Right atrium auricular region (tissue), 2 donors: Measurements from ENCODE around the gene KIF2C. TPM values are rescaled to one million over a fixed set of nuclear protein-coding genes. Genes with fewer than 3 reads are reported as not detected.

Source experiments
- DNase-seq: peaks from one replicate; pipeline ENCODE4 v3.0.0-alpha.2; 2019; ENCODE audit warnings: low spot score
- H3K27ac ChIP-seq, 2 donors: fragments of 200-600 bp; sonication (generic); 1 replicate in 1 of 2; 2 replicates in 1 of 2; pipeline ENCODE4 v1.5.1; 2016 to 2019
- H3K27me3 ChIP-seq, 2 donors: fragments of 200-600 bp; sonication (generic); one replicate each; pipeline versions ENCODE4 v1.5.1 to v1.6.0; 2017 to 2019
- H3K36me3 ChIP-seq: fragments of 200-600 bp; sonication (generic); one replicate; pipeline ENCODE4 v1.5.1; 2016
- H3K4me1 ChIP-seq, 2 donors: fragments of 200-600 bp; sonication (generic); one replicate each; pipeline versions ENCODE4 v1.5.1 to v1.6.0; 2017 to 2019
- H3K4me3 ChIP-seq, 2 donors: fragments of 200-600 bp; sonication (generic); 1 replicate in 1 of 2; 2 replicates in 1 of 2; pipeline ENCODE4 v1.5.1; 2017 to 2019; ENCODE audit warnings: mild to moderate bottlenecking in 1 of 2, moderate library complexity in 1 of 2
- H3K9me3 ChIP-seq, 2 donors: fragments of 200-600 bp; sonication (generic); one replicate each; pipeline ENCODE4 v1.5.1; 2019
- CTCF ChIP-seq, 2 donors: fragments of 200-600 bp; sonication (generic); IDR thresholded peaks; one replicate each; pipeline ENCODE4 v1.5.1; 2019; ENCODE audit warnings: antibody characterized with exemption in 2 of 2
- total RNA-seq, 2 donors: library from RNA; depleted of rRNA; stranded (reverse); fragments of >200 nt; gene quantifications; one replicate each; pipeline ENCODE4 v1.1.0, GENCODE V29; 2016

The KIF2C gene
- total RNA-seq, 2 donors from 2014 or later = 0.67 to 1.3 TPM

- Histone ChIP-seq H3K36me3 (no peaks in the 10 kb centered on the region), H3K27ac (no peak overlapping the region), H3K27me3 (no peaks in the 10 kb centered on the region), H3K4me3 (no peak overlapping the region), H3K9me3 (no peaks in the 10 kb centered on the region), H3K4me1 (no peaks in the 10 kb centered on the region)
- DNase-seq = no peak
- TF ChIP-seq CTCF (IDR thresholded peaks at IDR 0.05) = no peak
Observed at GRCh38 chr1:44705470-44705869, 34.2 kb upstream of the KIF2C start.

- no peak overlapping the region for H3K4me3 ChIP-seq
- DNase-seq = no peak
- no peak overlapping the region for H3K27ac ChIP-seq
- H3K36me3 ChIP-seq = no peaks in the 10 kb centered on the region
- H3K4me1 ChIP-seq = no peaks in the 10 kb centered on the region
- H3K9me3 ChIP-seq = no peaks in the 10 kb centered on the region
- H3K27me3 ChIP-seq = no peaks in the 10 kb centered on the region
- TF ChIP-seq CTCF (IDR thresholded peaks at IDR 0.05) = no peak
Observed at GRCh38 chr1:44705938-44706337, 33.7 kb upstream of the KIF2C start.

GRCh38 chr1:44707112-44707881 lies 32.3 kb upstream of the KIF2C start:
- H3K9me3 ChIP-seq = no peaks in the 10 kb centered on the region
- H3K4me1 ChIP-seq = no peaks in the 10 kb centered on the region
- H3K4me3 ChIP-seq = no peak overlapping the region
- no peak for TF ChIP-seq CTCF (IDR thresholded peaks at IDR 0.05)
- H3K27me3 ChIP-seq = no peaks in the 10 kb centered on the region
- H3K27ac ChIP-seq = no peak overlapping the region
- no peaks in the 10 kb centered on the region for H3K36me3 ChIP-seq
- DNase-seq = no peak

GRCh38 chr1:44707959-44708831 lies 31.4 kb upstream of the KIF2C start:
- no peaks in the 10 kb centered on the region for H3K4me1 ChIP-seq
- no peaks in the 10 kb centered on the region for H3K9me3 ChIP-seq
- no peak for DNase-seq
- H3K4me3 ChIP-seq = no peak overlapping the region
- no peaks in the 10 kb centered on the region for H3K27me3 ChIP-seq
- no peak overlapping the region for H3K27ac ChIP-seq
- TF ChIP-seq CTCF (IDR thresholded peaks at IDR 0.05) = peak; percentile 44 to 71
- no peaks in the 10 kb centered on the region for H3K36me3 ChIP-seq

- Histone ChIP-seq H3K9me3 (no peaks in the 10 kb centered on the region), H3K27me3 (no peaks in the 10 kb centered on the region), H3K27ac (no peak overlapping the region), H3K4me1 (peaks cover 0 to 6% of the 10 kb centered on the region in 2 donors), H3K4me3 (no peak overlapping the region), H3K36me3 (no peaks in the 10 kb centered on the region)
- TF ChIP-seq CTCF (IDR thresholded peaks at IDR 0.05) = no peak
- no peak for DNase-seq
Observed at GRCh38 chr1:44713321-44713781, 26.3 kb upstream of the KIF2C start.
